ENCODE data around the gene NADK. TPM values are rescaled to one million over a fixed set of nuclear protein-coding genes. Genes with fewer than 3 reads are reported as not detected.
A peak's percentile ranks its signal among the peaks of the same experiment; 100 is the strongest.

Gene NADK
- total and polyA plus RNA-seq, 2 of the 13 experiments (the other 11 are each of a cell fraction or from before 2014, with no cell fraction given), result 56.6 to 60.1 TPM

DNA sequence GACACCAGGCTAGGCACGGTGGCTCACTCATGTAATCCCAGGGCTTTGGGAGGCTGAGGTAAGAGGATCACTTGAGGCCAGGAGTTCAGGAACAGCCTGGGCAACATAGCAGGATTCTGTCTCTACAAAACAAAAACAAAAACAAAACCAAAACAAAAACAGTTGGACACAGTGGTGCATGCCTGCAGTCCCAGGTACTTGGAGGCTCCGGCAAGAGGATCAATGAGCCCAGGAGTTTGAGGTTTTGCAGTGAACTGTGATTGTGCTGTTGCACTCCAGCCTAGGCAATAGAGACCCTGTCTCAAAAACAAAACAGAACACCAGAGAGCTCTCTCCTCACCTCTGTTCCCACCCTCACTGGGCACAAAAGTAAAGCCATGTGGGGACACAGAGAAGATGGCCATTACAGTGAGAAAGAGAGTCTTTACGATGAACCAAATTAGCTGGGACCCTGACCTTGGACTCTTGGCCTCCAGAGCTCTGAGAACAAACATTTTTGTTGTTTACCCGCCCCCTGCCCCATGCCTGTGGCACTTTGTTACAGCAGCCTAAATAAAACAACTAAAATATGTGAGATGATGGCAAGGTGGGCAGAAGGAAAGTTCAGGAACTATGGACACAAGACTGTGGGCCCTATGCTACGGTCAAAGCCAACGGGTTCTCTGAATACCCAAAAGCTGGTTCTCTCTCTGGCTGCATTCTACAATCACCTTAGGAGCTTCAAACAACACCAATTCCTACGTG lies 9.8 kb downstream of the NADK start (continued):
- TF ChIP-seq, protein P1, sequence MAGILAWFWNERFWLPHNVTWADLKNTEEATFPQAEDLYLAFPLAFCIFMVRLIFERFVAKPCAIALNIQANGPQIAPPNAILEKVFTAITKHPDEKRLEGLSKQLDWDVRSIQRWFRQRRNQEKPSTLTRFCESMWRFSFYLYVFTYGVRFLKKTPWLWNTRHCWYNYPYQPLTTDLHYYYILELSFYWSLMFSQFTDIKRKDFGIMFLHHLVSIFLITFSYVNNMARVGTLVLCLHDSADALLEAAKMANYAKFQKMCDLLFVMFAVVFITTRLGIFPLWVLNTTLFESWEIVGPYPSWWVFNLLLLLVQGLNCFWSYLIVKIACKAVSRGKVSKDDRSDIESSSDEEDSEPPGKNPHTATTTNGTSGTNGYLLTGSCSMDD (CRISPR knock-in tag; IDR thresholded peaks at IDR 0.05), result no peak
- TF ChIP-seq MTA1 (CRISPR knock-in tag; IDR thresholded peaks at IDR 0.05; ENCODE audit: borderline replicate concordance), result 0 out of 2 replicates have a peak, but pooled peaks have one; percentile 29
- 0 out of 2 replicates have a peak, but pooled peaks have one; percentile 24 for TF ChIP-seq ZSCAN25 (CRISPR knock-in tag; IDR thresholded peaks at IDR 0.05)
- no peak for TF ChIP-seq ZNF121 (CRISPR knock-in tag; IDR thresholded peaks at IDR 0.05)
- no peak for TF ChIP-seq EED (CRISPR knock-in tag; IDR thresholded peaks at IDR 0.05)
- TF ChIP-seq, protein P2, sequence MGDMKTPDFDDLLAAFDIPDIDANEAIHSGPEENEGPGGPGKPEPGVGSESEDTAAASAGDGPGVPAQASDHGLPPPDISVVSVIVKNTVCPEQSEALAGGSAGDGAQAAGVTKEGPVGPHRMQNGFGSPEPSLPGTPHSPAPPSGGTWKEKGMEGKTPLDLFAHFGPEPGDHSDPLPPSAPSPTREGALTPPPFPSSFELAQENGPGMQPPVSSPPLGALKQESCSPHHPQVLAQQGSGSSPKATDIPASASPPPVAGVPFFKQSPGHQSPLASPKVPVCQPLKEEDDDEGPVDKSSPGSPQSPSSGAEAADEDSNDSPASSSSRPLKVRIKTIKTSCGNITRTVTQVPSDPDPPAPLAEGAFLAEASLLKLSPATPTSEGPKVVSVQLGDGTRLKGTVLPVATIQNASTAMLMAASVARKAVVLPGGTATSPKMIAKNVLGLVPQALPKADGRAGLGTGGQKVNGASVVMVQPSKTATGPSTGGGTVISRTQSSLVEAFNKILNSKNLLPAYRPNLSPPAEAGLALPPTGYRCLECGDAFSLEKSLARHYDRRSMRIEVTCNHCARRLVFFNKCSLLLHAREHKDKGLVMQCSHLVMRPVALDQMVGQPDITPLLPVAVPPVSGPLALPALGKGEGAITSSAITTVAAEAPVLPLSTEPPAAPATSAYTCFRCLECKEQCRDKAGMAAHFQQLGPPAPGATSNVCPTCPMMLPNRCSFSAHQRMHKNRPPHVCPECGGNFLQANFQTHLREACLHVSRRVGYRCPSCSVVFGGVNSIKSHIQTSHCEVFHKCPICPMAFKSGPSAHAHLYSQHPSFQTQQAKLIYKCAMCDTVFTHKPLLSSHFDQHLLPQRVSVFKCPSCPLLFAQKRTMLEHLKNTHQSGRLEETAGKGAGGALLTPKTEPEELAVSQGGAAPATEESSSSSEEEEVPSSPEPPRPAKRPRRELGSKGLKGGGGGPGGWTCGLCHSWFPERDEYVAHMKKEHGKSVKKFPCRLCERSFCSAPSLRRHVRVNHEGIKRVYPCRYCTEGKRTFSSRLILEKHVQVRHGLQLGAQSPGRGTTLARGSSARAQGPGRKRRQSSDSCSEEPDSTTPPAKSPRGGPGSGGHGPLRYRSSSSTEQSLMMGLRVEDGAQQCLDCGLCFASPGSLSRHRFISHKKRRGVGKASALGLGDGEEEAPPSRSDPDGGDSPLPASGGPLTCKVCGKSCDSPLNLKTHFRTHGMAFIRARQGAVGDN (CRISPR knock-in tag; IDR thresholded peaks at IDR 0.05), result no peak
- no peak for TF ChIP-seq TBP (CRISPR knock-in tag; IDR thresholded peaks at IDR 0.05)
- no peak for TF ChIP-seq FOXK2 (IDR thresholded peaks at IDR 0.05)
- TF ChIP-seq ZC3H13 (CRISPR knock-in tag; IDR thresholded peaks at IDR 0.05), result no peak
- no peak for TF ChIP-seq DNMT1 (CRISPR knock-in tag; IDR thresholded peaks at IDR 0.05)
- no peak for TF ChIP-seq CHCHD3 (CRISPR knock-in tag; IDR thresholded peaks at IDR 0.05)
- no peak for TF ChIP-seq NFE2L1 (CRISPR knock-in tag; IDR thresholded peaks at IDR 0.05; ENCODE audit: borderline replicate concordance)
- TF ChIP-seq, protein P3, sequence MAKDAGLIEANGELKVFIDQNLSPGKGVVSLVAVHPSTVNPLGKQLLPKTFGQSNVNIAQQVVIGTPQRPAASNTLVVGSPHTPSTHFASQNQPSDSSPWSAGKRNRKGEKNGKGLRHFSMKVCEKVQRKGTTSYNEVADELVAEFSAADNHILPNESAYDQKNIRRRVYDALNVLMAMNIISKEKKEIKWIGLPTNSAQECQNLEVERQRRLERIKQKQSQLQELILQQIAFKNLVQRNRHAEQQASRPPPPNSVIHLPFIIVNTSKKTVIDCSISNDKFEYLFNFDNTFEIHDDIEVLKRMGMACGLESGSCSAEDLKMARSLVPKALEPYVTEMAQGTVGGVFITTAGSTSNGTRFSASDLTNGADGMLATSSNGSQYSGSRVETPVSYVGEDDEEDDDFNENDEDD (CRISPR knock-in tag; IDR thresholded peaks at IDR 0.05; ENCODE audit: borderline replicate concordance), result no peak
- TF ChIP-seq CREB1 (IDR thresholded peaks at IDR 0.05), result no peak
- peak; percentile 63; the same call in 1 of the 2 replicates for TF ChIP-seq CREB1 (CRISPR knock-in tag; IDR thresholded peaks at IDR 0.05)
- TF ChIP-seq HNRNPH1 (optimal IDR thresholded peaks at IDR 0.05; ENCODE audit: low read depth, low read length), result no peak
- TF ChIP-seq CBX2 (IDR thresholded peaks at IDR 0.05; ENCODE audit: low read depth, low read length), result no peak
- no peak for TF ChIP-seq CBX2 (CRISPR knock-in tag; IDR thresholded peaks at IDR 0.05; ENCODE audit: low read depth)
- TF ChIP-seq, protein P4, sequence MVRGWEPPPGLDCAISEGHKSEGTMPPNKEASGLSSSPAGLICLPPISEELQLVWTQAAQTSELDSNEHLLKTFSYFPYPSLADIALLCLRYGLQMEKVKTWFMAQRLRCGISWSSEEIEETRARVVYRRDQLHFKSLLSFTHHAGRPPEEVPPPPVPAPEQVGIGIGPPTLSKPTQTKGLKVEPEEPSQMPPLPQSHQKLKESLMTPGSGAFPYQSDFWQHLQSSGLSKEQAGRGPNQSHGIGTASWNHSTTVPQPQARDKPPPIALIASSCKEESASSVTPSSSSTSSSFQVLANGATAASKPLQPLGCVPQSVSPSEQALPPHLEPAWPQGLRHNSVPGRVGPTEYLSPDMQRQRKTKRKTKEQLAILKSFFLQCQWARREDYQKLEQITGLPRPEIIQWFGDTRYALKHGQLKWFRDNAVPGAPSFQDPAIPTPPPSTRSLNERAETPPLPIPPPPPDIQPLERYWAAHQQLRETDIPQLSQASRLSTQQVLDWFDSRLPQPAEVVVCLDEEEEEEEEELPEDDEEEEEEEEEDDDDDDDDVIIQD (CRISPR knock-in tag; IDR thresholded peaks at IDR 0.05; ENCODE audit: low read depth), result peak; percentile 32; the same call in 1 of the 2 replicates
- TF ChIP-seq WIZ (CRISPR knock-in tag; IDR thresholded peaks at IDR 0.05), result no peak
- no peak for TF ChIP-seq SAFB2 (CRISPR knock-in tag; IDR thresholded peaks at IDR 0.05; ENCODE audit: borderline replicate concordance, low read depth)
- TF ChIP-seq ZNF24 (IDR thresholded peaks at IDR 0.05), result no peak
- no peak for TF ChIP-seq MEIS1 (CRISPR knock-in tag; IDR thresholded peaks at IDR 0.05; ENCODE audit: borderline replicate concordance)
- no peak for TF ChIP-seq TARDBP (CRISPR knock-in tag; IDR thresholded peaks at IDR 0.05)

Data from HepG2 (cell line).